DOHH2 (cell line): ENCODE results near the gene CRIM1.

Experiments used
- EZH2phosphoT487 ChIP-seq: fragments of 200-600 bp; sonication (generic); IDR thresholded peaks from 2 replicates; pipeline ENCODE4 v1.6.1; 2017; ENCODE audit warnings: borderline replicate concordance, mild to moderate bottlenecking, antibody characterized with exemption, low read length, moderate library complexity, mixed read lengths
- TF ChIP-seq, protein P1 (sequence below): fragments of 200-600 bp; sonication (generic); IDR thresholded peaks from one replicate; pipeline ENCODE4 v1.5.1; 2014; ENCODE audit warnings: antibody characterized with exemption, mild to moderate bottlenecking, low read depth, low read length; ENCODE audit not compliant: poor library complexity, severe bottlenecking

DNA sequence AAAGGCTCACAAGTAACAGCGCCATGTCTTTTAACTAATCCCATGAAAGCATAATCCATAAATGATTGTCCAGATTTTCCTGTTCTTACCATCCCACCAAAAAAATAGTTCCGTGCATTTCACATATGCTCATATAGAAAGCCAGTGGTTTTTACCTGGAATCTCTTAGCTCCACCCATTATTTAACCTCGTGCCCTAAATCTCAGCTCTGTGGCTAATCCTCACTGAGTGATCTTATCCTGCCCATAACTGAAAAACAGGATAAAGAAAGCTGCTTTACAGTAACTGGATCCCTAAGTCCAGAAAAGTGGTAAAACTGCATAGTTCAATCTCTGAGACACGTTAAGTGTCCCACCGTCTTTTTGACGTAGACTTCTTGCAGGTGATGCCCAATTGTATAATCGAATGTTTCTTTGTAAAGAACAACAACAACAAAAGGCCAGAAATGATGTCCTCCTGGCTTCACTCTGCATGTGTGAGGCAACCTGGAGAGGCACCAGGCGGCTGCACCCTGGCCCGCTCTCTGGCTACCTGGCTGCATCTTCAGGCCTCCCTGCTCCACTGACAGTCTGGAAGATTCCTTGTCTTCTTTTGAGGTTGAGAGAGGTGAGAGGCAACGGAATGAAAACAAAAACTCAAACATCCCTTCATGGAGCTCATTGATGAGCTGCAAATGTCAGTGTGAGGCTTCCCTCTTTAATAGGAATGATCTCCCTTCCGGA lies 203.8 kb downstream of the CRIM1 start:
- TF ChIP-seq, protein P1, sequence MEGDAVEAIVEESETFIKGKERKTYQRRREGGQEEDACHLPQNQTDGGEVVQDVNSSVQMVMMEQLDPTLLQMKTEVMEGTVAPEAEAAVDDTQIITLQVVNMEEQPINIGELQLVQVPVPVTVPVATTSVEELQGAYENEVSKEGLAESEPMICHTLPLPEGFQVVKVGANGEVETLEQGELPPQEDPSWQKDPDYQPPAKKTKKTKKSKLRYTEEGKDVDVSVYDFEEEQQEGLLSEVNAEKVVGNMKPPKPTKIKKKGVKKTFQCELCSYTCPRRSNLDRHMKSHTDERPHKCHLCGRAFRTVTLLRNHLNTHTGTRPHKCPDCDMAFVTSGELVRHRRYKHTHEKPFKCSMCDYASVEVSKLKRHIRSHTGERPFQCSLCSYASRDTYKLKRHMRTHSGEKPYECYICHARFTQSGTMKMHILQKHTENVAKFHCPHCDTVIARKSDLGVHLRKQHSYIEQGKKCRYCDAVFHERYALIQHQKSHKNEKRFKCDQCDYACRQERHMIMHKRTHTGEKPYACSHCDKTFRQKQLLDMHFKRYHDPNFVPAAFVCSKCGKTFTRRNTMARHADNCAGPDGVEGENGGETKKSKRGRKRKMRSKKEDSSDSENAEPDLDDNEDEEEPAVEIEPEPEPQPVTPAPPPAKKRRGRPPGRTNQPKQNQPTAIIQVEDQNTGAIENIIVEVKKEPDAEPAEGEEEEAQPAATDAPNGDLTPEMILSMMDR = no peak
- no peak for TF ChIP-seq EZH2phosphoT487
